Activated CD8-positive, alpha-beta memory T cell treated with anti-CD3 and anti-CD28 coated beads, Interleukin-2, amount 50 U/mL, for 24 hours (primary cell): Measurements from ENCODE around the gene RYR1.
"Not testable (repeated sequence)": the region's sequence is repeated elsewhere in the genome, so short reads cannot be mapped to it uniquely, and the experiment has no call there.

Experiments used
- DNase-seq: peaks from one replicate; pipeline ENCODE4 v3.0.0-alpha.2; 2020; ENCODE audit errors: extremely low read depth

The RYR1 gene

GRCh38 chr19:38561658-38562057 is 128.2 kb downstream of the RYR1 start:
- no peak for DNase-seq

- DNase-seq = no peak
Measured at GRCh38 chr19:38562096-38562495, 128.6 kb downstream of the RYR1 start.

GRCh38 chr19:38563475-38563874 is 130.0 kb downstream of the RYR1 start:
- no peak for DNase-seq

- DNase-seq = no peak
Measured at GRCh38 chr19:38564981-38565690, 131.6 kb downstream of the RYR1 start.

GRCh38 chr19:38565691-38566105 is 132.2 kb downstream of the RYR1 start:
- DNase-seq = no peak

- DNase-seq = no peak
Measured at GRCh38 chr19:38569368-38569983, 136.0 kb downstream of the RYR1 start.

- no peak for DNase-seq
Measured at GRCh38 chr19:38571682-38572081, 138.2 kb downstream of the RYR1 start.

- no peak for DNase-seq
Measured at GRCh38 chr19:38577826-38578225, 144.3 kb downstream of the RYR1 start.

- DNase-seq = not testable (repeated sequence)
Measured at GRCh38 chr19:38579304-38579703, 145.8 kb downstream of the RYR1 start.

- no peak for DNase-seq
Measured at GRCh38 chr19:38580080-38580479, 146.6 kb downstream of the RYR1 start.

- DNase-seq = no peak
Measured at GRCh38 chr19:38583219-38583984, 149.9 kb downstream of the RYR1 start.

GRCh38 chr19:38583985-38584305 is 150.5 kb downstream of the RYR1 start:
- no peak for DNase-seq

GRCh38 chr19:38587562-38587961 is 154.1 kb downstream of the RYR1 start:
- no peak for DNase-seq

GRCh38 chr19:38588041-38588440 is 154.6 kb downstream of the RYR1 start:
- no peak for DNase-seq

- DNase-seq = no peak
Measured at GRCh38 chr19:38592940-38593339, 159.4 kb downstream of the RYR1 start.

- DNase-seq = no peak
Measured at GRCh38 chr19:38596057-38596981, 162.8 kb downstream of the RYR1 start.

GRCh38 chr19:38597075-38597474 is 163.6 kb downstream of the RYR1 start:
- no peak for DNase-seq

- DNase-seq = no peak
Measured at GRCh38 chr19:38599722-38600121, 166.2 kb downstream of the RYR1 start.

- not testable (repeated sequence) for DNase-seq
Measured at GRCh38 chr19:38602856-38603255, 169.4 kb downstream of the RYR1 start.

GRCh38 chr19:38606131-38606530 is 172.6 kb downstream of the RYR1 start:
- DNase-seq = no peak

GRCh38 chr19:38614289-38614688 is 180.8 kb downstream of the RYR1 start:
- no peak for DNase-seq

- DNase-seq = no peak
Measured at GRCh38 chr19:38615007-38615581, 181.6 kb downstream of the RYR1 start.
